Bronchial epithelial cell (primary cell): ENCODE measurements around the gene RNF32. TPM values are rescaled to one million over a fixed set of nuclear protein-coding genes. Genes with fewer than 3 reads are reported as not detected.

Experiments
- DNase-seq: peaks from one replicate; pipeline ENCODE4 v3.0.0-alpha.2; 2010; ENCODE audit warnings: low read depth
- FAIRE-seq: peaks from 2 replicates; lab custom pipeline; 2011; peaks lifted over from hg19 to GRCh38; lab: Jason Lieb, UNC
- H3K27me3 ChIP-seq: 2 replicates; pipeline ENCODE4 v1.5.1; 2011; ENCODE audit warnings: low read length; ENCODE audit not compliant: control insufficient read depth, insufficient read depth
- H3K36me3 ChIP-seq: 2 replicates; pipeline ENCODE4 v1.5.1; 2011; ENCODE audit warnings: low read length; ENCODE audit not compliant: control insufficient read depth, insufficient read depth
- H3K4me3 ChIP-seq: 2 replicates; pipeline ENCODE4 v1.5.1; 2011; ENCODE audit warnings: mild to moderate bottlenecking, low read depth, low read length, control low read depth
- total RNA-seq: library from RNA; depleted of rRNA; stranded (reverse); fragments of >200 nt; gene quantifications from 2 replicates; pipeline ENCODE4 v1.2.1, GENCODE V29; 2014
- TF ChIP-seq, protein P1 (sequence below): IDR thresholded peaks from 2 replicates; pipeline ENCODE4 v1.5.1; 2011; ENCODE audit warnings: mild to moderate bottlenecking, moderate library complexity, low read length, control low read depth, inconsistent platforms; ENCODE audit not compliant: insufficient read depth, severe bottlenecking

RNF32 gene
- total RNA-seq, 1 donor from 2014 or later: 1.8 TPM

DNA sequence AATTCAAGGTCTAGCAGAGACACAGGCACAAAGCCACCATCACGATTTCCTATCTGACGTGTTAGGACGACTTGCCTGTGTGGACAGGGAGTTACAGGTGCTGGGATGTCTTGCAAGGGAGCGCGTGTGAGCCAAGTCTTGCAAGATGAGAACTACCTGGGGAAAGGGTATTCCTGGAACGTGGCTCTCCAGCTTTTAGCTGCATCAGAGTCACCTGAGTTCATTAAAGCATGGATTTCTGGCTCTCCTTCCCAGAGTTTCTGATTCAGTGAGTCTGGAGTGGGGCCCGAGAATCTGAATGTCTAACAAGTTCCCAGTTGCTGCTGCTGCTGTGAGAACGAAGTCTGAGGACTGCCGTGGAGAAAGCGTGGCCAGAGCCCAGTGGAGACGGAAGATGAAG is 30.0 kb upstream of the RNF32 start:
- FAIRE-seq: no peak
- H3K4me3 ChIP-seq: no peak overlapping the region
- H3K27me3 ChIP-seq: no peaks in the 10 kb centered on the region
- DNase-seq: no peak
- TF ChIP-seq, protein P1, sequence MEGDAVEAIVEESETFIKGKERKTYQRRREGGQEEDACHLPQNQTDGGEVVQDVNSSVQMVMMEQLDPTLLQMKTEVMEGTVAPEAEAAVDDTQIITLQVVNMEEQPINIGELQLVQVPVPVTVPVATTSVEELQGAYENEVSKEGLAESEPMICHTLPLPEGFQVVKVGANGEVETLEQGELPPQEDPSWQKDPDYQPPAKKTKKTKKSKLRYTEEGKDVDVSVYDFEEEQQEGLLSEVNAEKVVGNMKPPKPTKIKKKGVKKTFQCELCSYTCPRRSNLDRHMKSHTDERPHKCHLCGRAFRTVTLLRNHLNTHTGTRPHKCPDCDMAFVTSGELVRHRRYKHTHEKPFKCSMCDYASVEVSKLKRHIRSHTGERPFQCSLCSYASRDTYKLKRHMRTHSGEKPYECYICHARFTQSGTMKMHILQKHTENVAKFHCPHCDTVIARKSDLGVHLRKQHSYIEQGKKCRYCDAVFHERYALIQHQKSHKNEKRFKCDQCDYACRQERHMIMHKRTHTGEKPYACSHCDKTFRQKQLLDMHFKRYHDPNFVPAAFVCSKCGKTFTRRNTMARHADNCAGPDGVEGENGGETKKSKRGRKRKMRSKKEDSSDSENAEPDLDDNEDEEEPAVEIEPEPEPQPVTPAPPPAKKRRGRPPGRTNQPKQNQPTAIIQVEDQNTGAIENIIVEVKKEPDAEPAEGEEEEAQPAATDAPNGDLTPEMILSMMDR: no peak
- no peaks in the 10 kb centered on the region for H3K36me3 ChIP-seq

- DNase-seq (no peak), FAIRE-seq (no peak)
- TF ChIP-seq, protein P1: no peak
- Histone ChIP-seq H3K4me3 (no peak overlapping the region), H3K36me3 (no peaks in the 10 kb centered on the region), H3K27me3 (no peaks in the 10 kb centered on the region)
Measured at GRCh38 chr7:156611014-156612010, 29.3 kb upstream of the RNF32 start.

DNA sequence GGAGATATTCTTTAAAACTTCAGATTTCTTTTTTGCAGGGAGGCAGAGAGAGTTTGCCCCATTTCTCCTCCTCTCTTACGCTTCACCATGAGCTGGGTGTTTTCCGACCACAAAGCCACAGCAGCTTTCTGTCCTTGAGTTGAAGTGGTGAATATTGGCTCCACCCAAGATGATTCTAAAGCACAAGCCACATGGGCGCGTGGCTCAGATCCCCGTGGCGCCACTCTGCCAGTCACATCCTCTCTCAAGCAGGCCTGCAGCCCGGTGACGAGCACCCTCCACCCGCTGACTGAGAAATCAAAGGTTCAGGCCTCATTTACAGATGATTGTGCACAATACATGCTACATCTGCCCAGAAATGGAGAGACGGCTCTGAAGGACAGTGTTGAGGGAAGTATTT is 27.6 kb upstream of the RNF32 start:
- Histone ChIP-seq H3K4me3 (no peak overlapping the region), H3K36me3 (no peaks in the 10 kb centered on the region), H3K27me3 (no peaks in the 10 kb centered on the region)
- DNase-seq (no peak), FAIRE-seq (no peak)
- TF ChIP-seq, protein P1: no peak

DNA sequence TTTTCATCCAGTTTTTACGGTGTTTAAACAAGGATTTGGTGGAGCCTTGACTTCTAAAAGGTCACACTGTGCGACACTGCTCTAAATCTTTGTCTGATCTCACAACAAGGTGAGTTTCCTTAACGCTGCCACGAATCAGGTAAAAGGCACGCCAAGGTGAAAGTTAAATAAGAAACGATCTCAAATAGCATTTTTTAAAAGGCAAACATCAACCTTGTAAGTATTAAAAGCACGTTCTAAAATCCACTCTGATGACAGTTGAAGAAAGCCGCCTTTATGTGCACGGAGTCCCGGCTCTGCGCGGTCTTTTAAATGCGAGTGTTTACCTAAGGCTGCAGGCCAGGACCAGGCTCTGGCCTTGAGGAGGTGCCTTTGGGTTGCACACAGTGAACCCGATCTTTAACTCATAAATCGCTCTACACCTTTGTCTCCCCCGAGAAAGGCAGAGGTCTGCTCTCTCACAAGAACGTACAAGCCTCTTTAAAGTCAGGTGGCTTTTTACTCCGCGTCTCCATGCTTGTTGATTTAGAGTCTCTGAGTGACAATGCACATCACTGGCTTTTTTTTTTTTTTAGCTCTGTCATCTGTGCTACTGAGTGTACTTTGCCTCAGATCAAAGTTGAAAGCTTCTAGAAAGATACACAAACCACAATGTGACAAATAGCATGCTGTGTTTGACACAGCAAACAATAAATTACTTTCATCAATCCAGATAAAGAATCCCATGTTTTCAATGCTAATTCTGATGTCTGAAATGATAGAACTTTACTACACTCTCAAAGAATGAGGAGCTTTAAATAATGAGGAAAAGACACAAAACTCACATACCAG is 25.9 kb upstream of the RNF32 start:
- DNase-seq: no peak
- H3K36me3 ChIP-seq: no peaks in the 10 kb centered on the region
- no peaks in the 10 kb centered on the region for H3K27me3 ChIP-seq
- TF ChIP-seq, protein P1: no peak
- no peak for FAIRE-seq
- no peak overlapping the region for H3K4me3 ChIP-seq

GRCh38 chr7:156616269-156617202 is 24.0 kb upstream of the RNF32 start:
- no peak for DNase-seq
- Histone ChIP-seq H3K36me3 (no peaks in the 10 kb centered on the region), H3K4me3 (peak overlapping the region; percentile 21), H3K27me3 (no peaks in the 10 kb centered on the region)
- TF ChIP-seq, protein P1: no peak
- no peak for FAIRE-seq
